ENCODE data around the gene SUN5.

The SUN5 gene

GRCh38 chr20:33026779-33027759 lies 22.8 kb upstream of the SUN5 start:
- in situ Hi-C loops (cut with HindIII; ENCODE audit: low sequenced_read_pairs) = no loop called here

- in situ Hi-C loops (cut with HindIII; ENCODE audit: low sequenced_read_pairs) = no loop called here
Observed at GRCh38 chr20:33026072-33026778, 22.0 kb upstream of the SUN5 start.

- in situ Hi-C loops (cut with HindIII; ENCODE audit: low sequenced_read_pairs) = no loop called here
Observed at GRCh38 chr20:33025318-33025876, 21.2 kb upstream of the SUN5 start.

- in situ Hi-C loops (cut with HindIII; ENCODE audit: low sequenced_read_pairs) = no loop called here
Observed at GRCh38 chr20:33024609-33025317, 20.5 kb upstream of the SUN5 start.

- in situ Hi-C loops (cut with HindIII; ENCODE audit: low sequenced_read_pairs) = no loop called here
Observed at GRCh38 chr20:33024243-33024560, 20.0 kb upstream of the SUN5 start.

GRCh38 chr20:33023439-33024242 lies 19.4 kb upstream of the SUN5 start:
- in situ Hi-C loops (cut with HindIII; ENCODE audit: low sequenced_read_pairs) = no loop called here

GRCh38 chr20:33022694-33023438 lies 18.6 kb upstream of the SUN5 start:
- in situ Hi-C loops (cut with HindIII; ENCODE audit: low sequenced_read_pairs) = no loop called here

- in situ Hi-C loops (cut with HindIII; ENCODE audit: low sequenced_read_pairs) = no loop called here
Observed at GRCh38 chr20:33022289-33022688, 18.1 kb upstream of the SUN5 start.

- in situ Hi-C loops (cut with HindIII; ENCODE audit: low sequenced_read_pairs) = no loop called here
Observed at GRCh38 chr20:33021879-33022278, 17.6 kb upstream of the SUN5 start.

GRCh38 chr20:33020278-33021161 lies 16.3 kb upstream of the SUN5 start:
- in situ Hi-C loops (cut with HindIII; ENCODE audit: low sequenced_read_pairs) = no loop called here

- in situ Hi-C loops (cut with HindIII; ENCODE audit: low sequenced_read_pairs) = no loop called here
Observed at GRCh38 chr20:33019465-33020277, 15.4 kb upstream of the SUN5 start.

GRCh38 chr20:33018169-33018931 lies 14.1 kb upstream of the SUN5 start:
- in situ Hi-C loops (cut with HindIII; ENCODE audit: low sequenced_read_pairs) = no loop called here

GRCh38 chr20:33017542-33017941 lies 13.3 kb upstream of the SUN5 start:
- in situ Hi-C loops (cut with HindIII; ENCODE audit: low sequenced_read_pairs) = no loop called here

- in situ Hi-C loops (cut with HindIII; ENCODE audit: low sequenced_read_pairs) = no loop called here
Observed at GRCh38 chr20:33016581-33017109, 12.4 kb upstream of the SUN5 start.

GRCh38 chr20:33015700-33016580 lies 11.7 kb upstream of the SUN5 start:
- in situ Hi-C loops (cut with HindIII; ENCODE audit: low sequenced_read_pairs) = no loop called here

- in situ Hi-C loops (cut with HindIII; ENCODE audit: low sequenced_read_pairs) = no loop called here
Observed at GRCh38 chr20:33015114-33015484, 10.9 kb upstream of the SUN5 start.

All from DLD1 (cell line).